GM23338 (cell line): ENCODE measurements around the gene SPTBN4.

Source experiments
- CREB1 ChIP-seq: fragments of 250-450 bp; sonication (Bioruptor Pico); IDR thresholded peaks from 2 replicates; pipeline ENCODE4 v1.5.0; 2020; ENCODE audit warnings: low read depth, mild to moderate bottlenecking, moderate library complexity
- EZH2 ChIP-seq: fragments of 200-600 bp; sonication (generic); IDR thresholded peaks from one replicate; pipeline ENCODE4 v1.8.0; 2017; ENCODE audit warnings: antibody characterized with exemption, mild to moderate bottlenecking, low read depth; ENCODE audit not compliant: unreplicated experiment
- EZH2phosphoT487 ChIP-seq: fragments of 200-600 bp; sonication (generic); IDR thresholded peaks from one replicate; pipeline ENCODE4 v1.8.1; 2018; ENCODE audit warnings: antibody characterized with exemption; ENCODE audit not compliant: unreplicated experiment
- JUNB ChIP-seq: IDR thresholded peaks from one replicate; pipeline ENCODE4 v1.6.1; 2016; ENCODE audit warnings: antibody characterized with exemption; ENCODE audit not compliant: unreplicated experiment
- NANOG ChIP-seq: IDR thresholded peaks from 2 replicates; pipeline ENCODE4 v1.6.1; 2016; ENCODE audit warnings: antibody characterized with exemption, borderline replicate concordance
- POLR2AphosphoS5 ChIP-seq: IDR thresholded peaks from 2 replicates; pipeline ENCODE4 v1.6.1; 2016; ENCODE audit warnings: antibody characterized with exemption, low read depth
- STAT1 ChIP-seq: IDR thresholded peaks from one replicate; pipeline ENCODE4 v1.6.1; 2016; ENCODE audit warnings: antibody characterized with exemption; ENCODE audit not compliant: unreplicated experiment
- TF ChIP-seq, protein P1 (sequence below), 2 experiments: fragments of 200-600 bp in 1 of 2; sonication (generic) in 1 of 2; conservative IDR thresholded peaks; 2 replicates each; pipeline versions ENCODE4 v1.5.1 to v1.6.1; 2016 to 2017; ENCODE audit warnings: antibody characterized with exemption in 2 of 2, low read depth in 2 of 2, mild to moderate bottlenecking in 2 of 2, moderate library complexity in 1 of 2
- TF ChIP-seq, protein P2 (sequence below): IDR thresholded peaks from one replicate; pipeline ENCODE4 v1.6.1; 2018; ENCODE audit warnings: antibody characterized with exemption; ENCODE audit not compliant: unreplicated experiment
- TF ChIP-seq, protein P3 (sequence below): IDR thresholded peaks from 2 replicates; pipeline ENCODE4 v1.6.1; 2016; ENCODE audit warnings: antibody characterized with exemption
- TF ChIP-seq, protein P4 (sequence below): fragments of 250-450 bp; sonication (Bioruptor Pico); IDR thresholded peaks from 2 replicates; pipeline ENCODE4 v1.5.0; 2020; ENCODE audit warnings: mild to moderate bottlenecking, moderate library complexity

DNA sequence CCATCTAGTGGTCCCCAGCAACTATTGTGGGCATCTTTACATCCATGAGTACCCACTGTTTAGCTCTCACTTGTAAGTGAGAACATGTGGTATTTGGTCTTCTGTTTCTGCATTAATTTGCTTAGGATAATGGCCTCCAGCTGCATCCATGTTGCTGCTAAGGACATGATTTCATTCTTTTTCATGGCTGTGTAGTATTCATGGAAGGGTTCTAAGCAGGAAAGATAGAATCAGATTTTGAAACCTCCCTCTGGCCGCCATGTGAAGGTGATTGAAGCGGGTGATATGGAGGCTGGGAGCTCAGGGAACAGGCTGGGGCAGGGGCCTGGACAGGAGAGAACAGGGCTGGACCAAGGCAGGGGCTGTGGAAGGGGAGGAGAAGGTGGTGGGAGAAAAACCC, 154.5 kb downstream of the SPTBN4 start:
- TF ChIP-seq, protein P1, sequence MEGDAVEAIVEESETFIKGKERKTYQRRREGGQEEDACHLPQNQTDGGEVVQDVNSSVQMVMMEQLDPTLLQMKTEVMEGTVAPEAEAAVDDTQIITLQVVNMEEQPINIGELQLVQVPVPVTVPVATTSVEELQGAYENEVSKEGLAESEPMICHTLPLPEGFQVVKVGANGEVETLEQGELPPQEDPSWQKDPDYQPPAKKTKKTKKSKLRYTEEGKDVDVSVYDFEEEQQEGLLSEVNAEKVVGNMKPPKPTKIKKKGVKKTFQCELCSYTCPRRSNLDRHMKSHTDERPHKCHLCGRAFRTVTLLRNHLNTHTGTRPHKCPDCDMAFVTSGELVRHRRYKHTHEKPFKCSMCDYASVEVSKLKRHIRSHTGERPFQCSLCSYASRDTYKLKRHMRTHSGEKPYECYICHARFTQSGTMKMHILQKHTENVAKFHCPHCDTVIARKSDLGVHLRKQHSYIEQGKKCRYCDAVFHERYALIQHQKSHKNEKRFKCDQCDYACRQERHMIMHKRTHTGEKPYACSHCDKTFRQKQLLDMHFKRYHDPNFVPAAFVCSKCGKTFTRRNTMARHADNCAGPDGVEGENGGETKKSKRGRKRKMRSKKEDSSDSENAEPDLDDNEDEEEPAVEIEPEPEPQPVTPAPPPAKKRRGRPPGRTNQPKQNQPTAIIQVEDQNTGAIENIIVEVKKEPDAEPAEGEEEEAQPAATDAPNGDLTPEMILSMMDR (conservative IDR thresholded peaks at IDR 0.05; ENCODE audit: low read depth in 2 of 2), result no peak
- TF ChIP-seq POLR2AphosphoS5, result no peak
- no peak for TF ChIP-seq EZH2phosphoT487
- TF ChIP-seq EZH2, result no peak
- TF ChIP-seq CREB1 (CRISPR knock-in tag), result no peak
- TF ChIP-seq, protein P2, sequence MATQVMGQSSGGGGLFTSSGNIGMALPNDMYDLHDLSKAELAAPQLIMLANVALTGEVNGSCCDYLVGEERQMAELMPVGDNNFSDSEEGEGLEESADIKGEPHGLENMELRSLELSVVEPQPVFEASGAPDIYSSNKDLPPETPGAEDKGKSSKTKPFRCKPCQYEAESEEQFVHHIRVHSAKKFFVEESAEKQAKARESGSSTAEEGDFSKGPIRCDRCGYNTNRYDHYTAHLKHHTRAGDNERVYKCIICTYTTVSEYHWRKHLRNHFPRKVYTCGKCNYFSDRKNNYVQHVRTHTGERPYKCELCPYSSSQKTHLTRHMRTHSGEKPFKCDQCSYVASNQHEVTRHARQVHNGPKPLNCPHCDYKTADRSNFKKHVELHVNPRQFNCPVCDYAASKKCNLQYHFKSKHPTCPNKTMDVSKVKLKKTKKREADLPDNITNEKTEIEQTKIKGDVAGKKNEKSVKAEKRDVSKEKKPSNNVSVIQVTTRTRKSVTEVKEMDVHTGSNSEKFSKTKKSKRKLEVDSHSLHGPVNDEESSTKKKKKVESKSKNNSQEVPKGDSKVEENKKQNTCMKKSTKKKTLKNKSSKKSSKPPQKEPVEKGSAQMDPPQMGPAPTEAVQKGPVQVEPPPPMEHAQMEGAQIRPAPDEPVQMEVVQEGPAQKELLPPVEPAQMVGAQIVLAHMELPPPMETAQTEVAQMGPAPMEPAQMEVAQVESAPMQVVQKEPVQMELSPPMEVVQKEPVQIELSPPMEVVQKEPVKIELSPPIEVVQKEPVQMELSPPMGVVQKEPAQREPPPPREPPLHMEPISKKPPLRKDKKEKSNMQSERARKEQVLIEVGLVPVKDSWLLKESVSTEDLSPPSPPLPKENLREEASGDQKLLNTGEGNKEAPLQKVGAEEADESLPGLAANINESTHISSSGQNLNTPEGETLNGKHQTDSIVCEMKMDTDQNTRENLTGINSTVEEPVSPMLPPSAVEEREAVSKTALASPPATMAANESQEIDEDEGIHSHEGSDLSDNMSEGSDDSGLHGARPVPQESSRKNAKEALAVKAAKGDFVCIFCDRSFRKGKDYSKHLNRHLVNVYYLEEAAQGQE, result no peak
- TF ChIP-seq, protein P3, sequence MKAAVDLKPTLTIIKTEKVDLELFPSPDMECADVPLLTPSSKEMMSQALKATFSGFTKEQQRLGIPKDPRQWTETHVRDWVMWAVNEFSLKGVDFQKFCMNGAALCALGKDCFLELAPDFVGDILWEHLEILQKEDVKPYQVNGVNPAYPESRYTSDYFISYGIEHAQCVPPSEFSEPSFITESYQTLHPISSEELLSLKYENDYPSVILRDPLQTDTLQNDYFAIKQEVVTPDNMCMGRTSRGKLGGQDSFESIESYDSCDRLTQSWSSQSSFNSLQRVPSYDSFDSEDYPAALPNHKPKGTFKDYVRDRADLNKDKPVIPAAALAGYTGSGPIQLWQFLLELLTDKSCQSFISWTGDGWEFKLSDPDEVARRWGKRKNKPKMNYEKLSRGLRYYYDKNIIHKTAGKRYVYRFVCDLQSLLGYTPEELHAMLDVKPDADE, result no peak
- TF ChIP-seq JUNB, result no peak
- no peak for TF ChIP-seq STAT1
- TF ChIP-seq, protein P4, sequence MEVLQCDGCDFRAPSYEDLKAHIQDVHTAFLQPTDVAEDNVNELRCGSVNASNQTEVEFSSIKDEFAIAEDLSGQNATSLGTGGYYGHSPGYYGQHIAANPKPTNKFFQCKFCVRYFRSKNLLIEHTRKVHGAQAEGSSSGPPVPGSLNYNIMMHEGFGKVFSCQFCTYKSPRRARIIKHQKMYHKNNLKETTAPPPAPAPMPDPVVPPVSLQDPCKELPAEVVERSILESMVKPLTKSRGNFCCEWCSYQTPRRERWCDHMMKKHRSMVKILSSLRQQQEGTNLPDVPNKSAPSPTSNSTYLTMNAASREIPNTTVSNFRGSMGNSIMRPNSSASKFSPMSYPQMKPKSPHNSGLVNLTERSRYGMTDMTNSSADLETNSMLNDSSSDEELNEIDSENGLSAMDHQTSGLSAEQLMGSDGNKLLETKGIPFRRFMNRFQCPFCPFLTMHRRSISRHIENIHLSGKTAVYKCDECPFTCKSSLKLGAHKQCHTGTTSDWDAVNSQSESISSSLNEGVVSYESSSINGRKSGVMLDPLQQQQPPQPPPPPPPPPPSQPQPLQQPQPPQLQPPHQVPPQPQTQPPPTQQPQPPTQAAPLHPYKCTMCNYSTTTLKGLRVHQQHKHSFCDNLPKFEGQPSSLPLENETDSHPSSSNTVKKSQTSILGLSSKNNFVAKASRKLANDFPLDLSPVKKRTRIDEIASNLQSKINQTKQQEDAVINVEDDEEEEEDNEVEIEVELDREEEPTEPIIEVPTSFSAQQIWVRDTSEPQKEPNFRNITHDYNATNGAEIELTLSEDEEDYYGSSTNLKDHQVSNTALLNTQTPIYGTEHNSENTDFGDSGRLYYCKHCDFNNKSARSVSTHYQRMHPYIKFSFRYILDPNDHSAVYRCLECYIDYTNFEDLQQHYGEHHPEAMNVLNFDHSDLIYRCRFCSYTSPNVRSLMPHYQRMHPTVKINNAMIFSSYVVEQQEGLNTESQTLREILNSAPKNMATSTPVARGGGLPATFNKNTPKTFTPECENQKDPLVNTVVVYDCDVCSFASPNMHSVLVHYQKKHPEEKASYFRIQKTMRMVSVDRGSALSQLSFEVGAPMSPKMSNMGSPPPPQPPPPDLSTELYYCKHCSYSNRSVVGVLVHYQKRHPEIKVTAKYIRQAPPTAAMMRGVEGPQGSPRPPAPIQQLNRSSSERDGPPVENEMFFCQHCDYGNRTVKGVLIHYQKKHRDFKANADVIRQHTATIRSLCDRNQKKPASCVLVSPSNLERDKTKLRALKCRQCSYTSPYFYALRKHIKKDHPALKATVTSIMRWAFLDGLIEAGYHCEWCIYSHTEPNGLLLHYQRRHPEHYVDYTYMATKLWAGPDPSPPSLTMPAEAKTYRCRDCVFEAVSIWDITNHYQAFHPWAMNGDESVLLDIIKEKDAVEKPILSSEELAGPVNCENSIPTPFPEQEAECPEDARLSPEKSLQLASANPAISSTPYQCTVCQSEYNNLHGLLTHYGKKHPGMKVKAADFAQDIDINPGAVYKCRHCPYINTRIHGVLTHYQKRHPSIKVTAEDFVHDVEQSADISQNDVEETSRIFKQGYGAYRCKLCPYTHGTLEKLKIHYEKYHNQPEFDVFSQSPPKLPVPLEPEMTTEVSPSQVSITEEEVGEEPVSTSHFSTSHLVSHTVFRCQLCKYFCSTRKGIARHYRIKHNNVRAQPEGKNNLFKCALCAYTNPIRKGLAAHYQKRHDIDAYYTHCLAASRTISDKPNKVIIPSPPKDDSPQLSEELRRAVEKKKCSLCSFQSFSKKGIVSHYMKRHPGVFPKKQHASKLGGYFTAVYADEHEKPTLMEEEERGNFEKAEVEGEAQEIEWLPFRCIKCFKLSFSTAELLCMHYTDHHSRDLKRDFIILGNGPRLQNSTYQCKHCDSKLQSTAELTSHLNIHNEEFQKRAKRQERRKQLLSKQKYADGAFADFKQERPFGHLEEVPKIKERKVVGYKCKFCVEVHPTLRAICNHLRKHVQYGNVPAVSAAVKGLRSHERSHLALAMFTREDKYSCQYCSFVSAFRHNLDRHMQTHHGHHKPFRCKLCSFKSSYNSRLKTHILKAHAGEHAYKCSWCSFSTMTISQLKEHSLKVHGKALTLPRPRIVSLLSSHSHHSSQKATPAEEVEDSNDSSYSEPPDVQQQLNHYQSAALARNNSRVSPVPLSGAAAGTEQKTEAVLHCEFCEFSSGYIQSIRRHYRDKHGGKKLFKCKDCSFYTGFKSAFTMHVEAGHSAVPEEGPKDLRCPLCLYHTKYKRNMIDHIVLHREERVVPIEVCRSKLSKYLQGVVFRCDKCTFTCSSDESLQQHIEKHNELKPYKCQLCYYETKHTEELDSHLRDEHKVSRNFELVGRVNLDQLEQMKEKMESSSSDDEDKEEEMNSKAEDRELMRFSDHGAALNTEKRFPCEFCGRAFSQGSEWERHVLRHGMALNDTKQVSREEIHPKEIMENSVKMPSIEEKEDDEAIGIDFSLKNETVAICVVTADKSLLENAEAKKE (CRISPR knock-in tag), result no peak
- no peak for TF ChIP-seq NANOG
